Activated naive CD8-positive, alpha-beta T cell treated with anti-CD3 and anti-CD28 coated beads, Interleukin-2, amount 50 U/mL, for 24 hours (primary cell): ENCODE data around the gene TTC1.

Source experiments
- ATAC-seq: fragments of 150-1000 bp; cut with Tn5 transposase; one replicate; pipeline ENCODE4 v1.10.0; 2021
- DNase-seq: peaks from one replicate; pipeline ENCODE4 v3.0.0; 2021
- H3K27ac Mint-ChIP-seq: one replicate; pipeline ENCODE4 v1.8.0; 2021; ENCODE audit warnings: mild to moderate bottlenecking, mixed read lengths
- H3K27me3 Mint-ChIP-seq: one replicate; pipeline ENCODE4 v1.8.0; 2021; ENCODE audit warnings: mixed read lengths
- H3K36me3 Mint-ChIP-seq: one replicate; pipeline ENCODE4 v1.8.0; 2021; ENCODE audit warnings: low read depth, mixed read lengths
- H3K4me1 Mint-ChIP-seq: one replicate; pipeline ENCODE4 v1.8.0; 2021; ENCODE audit warnings: mixed read lengths
- H3K4me3 Mint-ChIP-seq: one replicate; pipeline ENCODE4 v1.8.0; 2021; ENCODE audit warnings: mild to moderate bottlenecking, moderate library complexity, mixed read lengths
- H3K9me3 Mint-ChIP-seq: one replicate; pipeline ENCODE4 v1.8.0; 2021; ENCODE audit warnings: mixed read lengths

Gene TTC1

GRCh38 chr5:160108124-160108523 is 99.2 kb downstream of the TTC1 start:
- Mint-ChIP-seq H3K27ac (no peak overlapping the region), H3K27me3 (no peaks in the 10 kb centered on the region), H3K4me3 (no peak overlapping the region), H3K4me1 (peaks cover 16% of the 10 kb centered on the region), H3K36me3 (peaks cover 31% of the 10 kb centered on the region), H3K9me3 (no peaks in the 10 kb centered on the region)
- ATAC-seq (no peak), DNase-seq (no peak)
